ENCODE data around the gene UIMC1.

GRCh38 chr5:176979669-176980068 is 26.9 kb downstream of the UIMC1 start:
- TF ChIP-seq, protein P1, sequence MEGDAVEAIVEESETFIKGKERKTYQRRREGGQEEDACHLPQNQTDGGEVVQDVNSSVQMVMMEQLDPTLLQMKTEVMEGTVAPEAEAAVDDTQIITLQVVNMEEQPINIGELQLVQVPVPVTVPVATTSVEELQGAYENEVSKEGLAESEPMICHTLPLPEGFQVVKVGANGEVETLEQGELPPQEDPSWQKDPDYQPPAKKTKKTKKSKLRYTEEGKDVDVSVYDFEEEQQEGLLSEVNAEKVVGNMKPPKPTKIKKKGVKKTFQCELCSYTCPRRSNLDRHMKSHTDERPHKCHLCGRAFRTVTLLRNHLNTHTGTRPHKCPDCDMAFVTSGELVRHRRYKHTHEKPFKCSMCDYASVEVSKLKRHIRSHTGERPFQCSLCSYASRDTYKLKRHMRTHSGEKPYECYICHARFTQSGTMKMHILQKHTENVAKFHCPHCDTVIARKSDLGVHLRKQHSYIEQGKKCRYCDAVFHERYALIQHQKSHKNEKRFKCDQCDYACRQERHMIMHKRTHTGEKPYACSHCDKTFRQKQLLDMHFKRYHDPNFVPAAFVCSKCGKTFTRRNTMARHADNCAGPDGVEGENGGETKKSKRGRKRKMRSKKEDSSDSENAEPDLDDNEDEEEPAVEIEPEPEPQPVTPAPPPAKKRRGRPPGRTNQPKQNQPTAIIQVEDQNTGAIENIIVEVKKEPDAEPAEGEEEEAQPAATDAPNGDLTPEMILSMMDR (IDR thresholded peaks at IDR 0.05) = no peak
- TF ChIP-seq EZH2 (IDR thresholded peaks at IDR 0.05) (no peak), EZH2phosphoT487 (IDR thresholded peaks at IDR 0.05) (no peak)
